HCT116 (cell line): ENCODE data around the gene PHF13. TPM values are rescaled to one million over a fixed set of nuclear protein-coding genes. Genes with fewer than 3 reads are reported as not detected.

Experiments
- ATAC-seq: fragments of 200-7000 bp; cut with Tn5 transposase; 2 replicates; pipeline ENCODE4 v1.9.1; 2020; ENCODE audit warnings: mild to moderate bottlenecking, moderate library complexity
- BruUV-seq: library from RNA; stranded (reverse); fragments of 400-500 nt; replicated peaks from 2 replicates; lab custom pipeline; 2021; lab: Mats Ljungman, UMichigan
- CTCF ChIA-PET: fragments of 300-600 bp; sonication (Branson Sonifier 250); formaldehyde crosslinking; loops from one replicate; lab custom pipeline; 2021; ENCODE audit warnings: antibody characterized with exemption; lab: Charles Lee
- POLR2A ChIA-PET: fragments of 300-600, 350-600 bp; sonication (Branson Sonifier 250); formaldehyde crosslinking; loops from one replicate; lab custom pipeline; 2021; ENCODE audit warnings: antibody characterized with exemption; lab: Charles Lee
- RAD21 ChIA-PET, 2 experiments: fragments of 300-600 bp; sonication (Branson Sonifier 250); formaldehyde crosslinking; loops; one replicate each; lab custom pipeline; 2023; ENCODE audit warnings: low total read pairs in 2 of 2; ENCODE audit not compliant: uncharacterized antibody in 2 of 2, unreplicated experiment in 2 of 2, low non-redundant PET in 1 of 2; lab: Charles Lee
- DNase-seq: peaks from one replicate; pipeline ENCODE4 v3.0.0-alpha.2; 2010; ENCODE audit warnings: low read depth, low spot score
- H2AFZ ChIP-seq: fragments of 200-600 bp; shearing (Covaris generic), sonication (generic); 2 replicates; pipeline ENCODE4 v1.6.1; 2017; ENCODE audit warnings: low read depth, mixed run types, mixed read lengths, antibody characterized with exemption, low read length; ENCODE audit not compliant: poor library complexity, severe bottlenecking
- H3K27ac ChIP-seq: 2 replicates; pipeline ENCODE4 v1.5.1; 2012; ENCODE audit warnings: low read depth, low read length
- H3K27me3 ChIP-seq: fragments of 200-600 bp; sonication (generic); 2 replicates; pipeline ENCODE4 v1.6.1; 2016; ENCODE audit warnings: mixed run types, low read length, mixed read lengths; ENCODE audit not compliant: insufficient read depth
- H3K36me3 ChIP-seq, 2 experiments: fragments of 200-500 bp in 1 of 2; fragments of 200-600 bp in 1 of 2; sonication (Bioruptor generic) in 1 of 2; sonication (generic) in 1 of 2; 2 replicates each; pipeline versions ENCODE4 v1.5.1 to v1.6.1; 2014 to 2016; ENCODE audit warnings: low read length in 2 of 2, inconsistent platforms in 1 of 2, mixed read lengths in 1 of 2, mixed run types in 1 of 2; ENCODE audit not compliant: insufficient read depth in 2 of 2, control insufficient read depth in 1 of 2
- H3K4me1 ChIP-seq, 2 experiments: fragments of 200-600 bp in 1 of 2; sonication (generic) in 1 of 2; 2 replicates each; pipeline versions ENCODE4 v1.5.1 to v1.6.1; 2012 to 2017; ENCODE audit warnings: low read length in 2 of 2, inconsistent platforms in 1 of 2, mild to moderate bottlenecking in 1 of 2, mixed read lengths in 1 of 2, mixed run types in 1 of 2, moderate library complexity in 1 of 2; ENCODE audit not compliant: insufficient read depth in 2 of 2, control insufficient read depth in 1 of 2
- H3K4me2 ChIP-seq: fragments of 200-600 bp; sonication (generic); 2 replicates; pipeline ENCODE4 v1.6.1; 2017; ENCODE audit warnings: mixed run types, low read length, mixed read lengths
- H3K4me3 ChIP-seq, 2 experiments: fragments of 200-600 bp in 1 of 2; sonication (generic) in 1 of 2; replicated peaks in 1 of 2; 2 replicates each; pipeline ENCODE4 v1.5.1; 2011 to 2016; ENCODE audit warnings: low read length in 2 of 2, control low read depth in 1 of 2, low read depth in 1 of 2, mild to moderate bottlenecking in 1 of 2, mixed read lengths in 1 of 2, mixed run types in 1 of 2
- H3K79me2 ChIP-seq: fragments of 200-600 bp; sonication (generic); 2 replicates; pipeline ENCODE4 v1.6.1; 2017; ENCODE audit warnings: mild to moderate bottlenecking, mixed run types, low read length, moderate library complexity, mixed read lengths; ENCODE audit not compliant: insufficient read depth
- H3K9ac ChIP-seq: fragments of 200-600 bp; sonication (generic); 2 replicates; pipeline ENCODE4 v1.6.1; 2016; ENCODE audit warnings: low read length, mixed read lengths
- H3K9me2 ChIP-seq: fragments of 200-600 bp; sonication (generic), shearing (Covaris generic); 2 replicates; pipeline ENCODE4 v1.6.1; 2017; ENCODE audit warnings: mixed run types, mild to moderate bottlenecking, moderate library complexity; ENCODE audit not compliant: insufficient read depth
- H3K9me3 ChIP-seq, 2 experiments: fragments of 200-500 bp in 1 of 2; fragments of 200-600 bp in 1 of 2; sonication (Bioruptor generic) in 1 of 2; sonication (generic) in 1 of 2; 2 replicates each; pipeline ENCODE4 v1.6.1; 2014 to 2017; ENCODE audit warnings: low read length in 2 of 2, mixed read lengths in 2 of 2, inconsistent platforms in 1 of 2, low read depth in 1 of 2, mild to moderate bottlenecking in 1 of 2, mixed run types in 1 of 2, moderate library complexity in 1 of 2; ENCODE audit not compliant: control insufficient read depth in 1 of 2, insufficient read depth in 1 of 2
- H4K20me1 ChIP-seq: fragments of 200-600 bp; sonication (generic), shearing (Covaris generic); 2 replicates; pipeline ENCODE4 v1.6.1; 2017; ENCODE audit warnings: mixed run types, mild to moderate bottlenecking, moderate library complexity; ENCODE audit not compliant: insufficient read depth
- CEBPB ChIP-seq: IDR thresholded peaks from 2 replicates; pipeline ENCODE4 v1.6.1; 2012; ENCODE audit warnings: low read depth
- CTCF ChIP-seq, 3 experiments: fragments of 200-600 bp in 1 of 3; sonication (generic) in 1 of 3; IDR thresholded peaks in 2 of 3; conservative IDR thresholded peaks in 1 of 3; 2 replicates each; pipeline ENCODE4 v1.5.1; 2012 to 2017; ENCODE audit warnings: low read depth in 2 of 3, low read length in 2 of 3, antibody characterized with exemption in 1 of 3, borderline replicate concordance in 1 of 3, control low read depth in 1 of 3, mild to moderate bottlenecking in 1 of 3, mixed read lengths in 1 of 3, mixed run types in 1 of 3, moderate library complexity in 1 of 3; ENCODE audit not compliant: insufficient read depth in 1 of 3
- EGR1 ChIP-seq: IDR thresholded peaks from 2 replicates; pipeline ENCODE4 v1.6.1; 2012; ENCODE audit warnings: low read depth
- REST ChIP-seq: IDR thresholded peaks from 2 replicates; pipeline ENCODE4 v1.6.1; 2012; ENCODE audit warnings: low read depth
- SIN3A ChIP-seq: IDR thresholded peaks from 2 replicates; pipeline ENCODE4 v1.6.1; 2012; ENCODE audit warnings: low read depth
- SP1 ChIP-seq: IDR thresholded peaks from 2 replicates; pipeline ENCODE4 v1.6.1; 2012; ENCODE audit warnings: low read depth
- YY1 ChIP-seq: IDR thresholded peaks from 2 replicates; pipeline ENCODE4 v1.6.1; 2011; ENCODE audit warnings: low read length, low read depth, moderate library complexity, mild to moderate bottlenecking; ENCODE audit not compliant: insufficient replicate concordance; ENCODE audit errors: extremely low read depth
- intact Hi-C: fragments of 100-400 bp; cut with micrococcal nuclease; formaldehyde crosslinking; loops from 2 replicates; pipeline ENCODE4 v1.10.0; 2022
- total RNA-seq: library from RNA; stranded (reverse); gene quantifications from one replicate; pipeline ENCODE4 v1.2.1, GENCODE V29; 2021; ENCODE audit not compliant: unreplicated experiment

Gene PHF13
- total RNA-seq, 1 experiment from 2014 or later, result 25.8 TPM

GRCh38 chr1:6580593-6581409 lies 32.7 kb upstream of the PHF13 start:
- ATAC-seq, result peak; percentile 14
- Histone ChIP-seq H3K9ac (peak overlapping the region; percentile 74), H3K9me3 (no peaks in the 10 kb centered on the region), H3K79me2 (peaks cover 30% of the 10 kb centered on the region), H3K4me3 (peak overlapping the region; percentile 79 to 91), H3K27me3 (no peaks in the 10 kb centered on the region), H3K27ac (peak overlapping the region; percentile 48), H4K20me1 (no peaks in the 10 kb centered on the region), H3K4me1 (peaks cover 14 to 23% of the 10 kb centered on the region in 2 experiments), H2AFZ (no peak overlapping the region), H3K9me2 (no peaks in the 10 kb centered on the region), H3K36me3 (peaks cover 0 to 2% of the 10 kb centered on the region in 2 experiments; a peak in 1 of 4 replicates), H3K4me2 (peak overlapping the region; percentile 84)
- ChIA-PET RAD21 (no interaction called here), POLR2A (interaction anchor here (0.7 to 1.6 kb wide), 2 partner anchors 21 to 46 kb away, joined by 3 to 10 read pairs; partner anchors contain the start of gene KLHL21), CTCF (interaction anchor here (1.7 kb wide), 1 partner anchor 27 kb away, joined by 4 read pairs; the partner anchor contains the start of gene NOL9)
- intact Hi-C loops, result no loop called here
- TF ChIP-seq YY1, result no peak
- peak in 2 of 3 experiments; percentile 26 to 27; a peak in 2 of 6 replicates for TF ChIP-seq CTCF (IDR thresholded peaks at IDR 0.05 in 2 of 3, conservative IDR thresholded peaks at IDR 0.05 in 1 of 3; ENCODE audit: borderline replicate concordance in 1 of 3, insufficient read depth in 1 of 3, low read depth in 2 of 3, low read length in 2 of 3)
- DNase-seq, result no peak
- BruUV-seq, result TSS peak; percentile 52

- H3K27me3 ChIP-seq, result no peaks in the 10 kb centered on the region
- no peak for DNase-seq
- H3K9me3 ChIP-seq, result no peaks in the 10 kb centered on the region
- no peak overlapping the region for H3K9ac ChIP-seq
- RAD21 ChIA-PET, result no interaction called here
- TF ChIP-seq REST, result no peak
- no peak for TF ChIP-seq CEBPB
- TF ChIP-seq SP1, result no peak
- no peak for TF ChIP-seq EGR1
- no peak for TF ChIP-seq SIN3A
- peaks cover 14 to 23% of the 10 kb centered on the region in 2 experiments for H3K4me1 ChIP-seq
- H3K27ac ChIP-seq, result no peak overlapping the region
- intact Hi-C loops, result no loop called here
- peaks cover 0 to 2% of the 10 kb centered on the region in 2 experiments; a peak in 1 of 4 replicates for H3K36me3 ChIP-seq
- BruUV-seq, result no TSS peak
- POLR2A ChIA-PET, result no interaction called here
- no peak overlapping the region for H2AFZ ChIP-seq
- H3K9me2 ChIP-seq, result no peaks in the 10 kb centered on the region
- H3K4me3 ChIP-seq, result no peak overlapping the region
- H3K4me2 ChIP-seq, result peak overlapping the region; percentile 84
- H3K79me2 ChIP-seq, result peaks cover 30% of the 10 kb centered on the region
- no peak for ATAC-seq
- CTCF ChIA-PET, result no interaction called here
- H4K20me1 ChIP-seq, result no peaks in the 10 kb centered on the region
These were observed 31.8 kb upstream of the PHF13 start for GRCh38 chr1:6581561-6582305.
